Thoracic aorta (tissue), 2 donors: ENCODE data around the gene KLK11. TPM values are rescaled to one million over a fixed set of nuclear protein-coding genes. Genes with fewer than 3 reads are reported as not detected.

ENCODE experiments used
- ATAC-seq: fragments of 150-250 bp; one replicate; pipeline ENCODE4 v1.8.0; 2017; ENCODE audit warnings: low read depth; ENCODE audit not compliant: insufficient number of reproducible peaks, low FRiP score
- DNase-seq: peaks from one replicate; pipeline ENCODE4 v3.0.0-alpha.2; 2020; ENCODE audit warnings: low spot score
- H3K27ac ChIP-seq, 2 donors: fragments of 200-600 bp; sonication (generic); 1 replicate in 1 of 2; 2 replicates in 1 of 2; pipeline ENCODE4 v1.5.1; 2016; ENCODE audit warnings: mild to moderate bottlenecking in 2 of 2, moderate library complexity in 2 of 2
- H3K27me3 ChIP-seq: fragments of 200-600 bp; sonication (generic); replicated peaks from 2 replicates; pipeline ENCODE4 v1.6.0; 2016; ENCODE audit warnings: mild to moderate bottlenecking; ENCODE audit not compliant: insufficient read depth
- H3K36me3 ChIP-seq: fragments of 200-600 bp; sonication (generic); one replicate; pipeline ENCODE4 v1.5.1; 2016
- H3K4me1 ChIP-seq, 2 donors: fragments of 200-600 bp; sonication (generic); 1 replicate in 1 of 2; 2 replicates in 1 of 2; pipeline versions ENCODE4 v1.5.1 to v1.6.0; 2016; ENCODE audit warnings: low read depth in 2 of 2, mild to moderate bottlenecking in 1 of 2; ENCODE audit not compliant: control insufficient read depth in 1 of 2
- H3K4me3 ChIP-seq: fragments of 200-600 bp; sonication (generic); 2 replicates; pipeline ENCODE4 v1.5.1; 2016; ENCODE audit warnings: mild to moderate bottlenecking
- H3K9me3 ChIP-seq: fragments of 200-600 bp; sonication (generic); 2 replicates; pipeline ENCODE4 v1.5.1; 2016
- CTCF ChIP-seq: fragments of 200-600 bp; sonication (generic); IDR thresholded peaks from one replicate; pipeline ENCODE4 v1.5.1; 2019; ENCODE audit warnings: antibody characterized with exemption
- total RNA-seq, 2 donors: library from RNA; depleted of rRNA; stranded (reverse); fragments of >200 nt; gene quantifications; one replicate each; pipeline versions ENCODE4 v1.1.0 to v1.2.3, GENCODE V29; 2016

Gene KLK11
- total RNA-seq, 2 donors from 2014 or later: 0.85 TPM; not detected in 1

GRCh38 chr19:51000981-51001380 lies 25.4 kb downstream of the KLK11 start:
- Histone ChIP-seq H3K4me3 (no peak overlapping the region), H3K36me3 (no peaks in the 10 kb centered on the region), H3K27ac (no peak overlapping the region), H3K9me3 (no peaks in the 10 kb centered on the region), H3K4me1 (no peaks in the 10 kb centered on the region), H3K27me3 (no peaks in the 10 kb centered on the region)
- ATAC-seq (no peak), DNase-seq (no peak)
- no peak for TF ChIP-seq CTCF

GRCh38 chr19:51000426-51000825 lies 26.0 kb downstream of the KLK11 start:
- TF ChIP-seq CTCF: no peak
- H3K9me3 ChIP-seq: no peaks in the 10 kb centered on the region
- no peak overlapping the region for H3K27ac ChIP-seq
- H3K27me3 ChIP-seq: no peaks in the 10 kb centered on the region
- no peak for DNase-seq
- no peak overlapping the region for H3K4me3 ChIP-seq
- no peak for ATAC-seq
- no peaks in the 10 kb centered on the region for H3K36me3 ChIP-seq
- no peaks in the 10 kb centered on the region for H3K4me1 ChIP-seq

GRCh38 chr19:50998686-50999085 lies 27.7 kb downstream of the KLK11 start:
- ATAC-seq: no peak
- no peaks in the 10 kb centered on the region for H3K27me3 ChIP-seq

GRCh38 chr19:50998061-50998460 lies 28.4 kb downstream of the KLK11 start:
- Histone ChIP-seq H3K27ac (no peak overlapping the region), H3K27me3 (no peaks in the 10 kb centered on the region), H3K4me3 (no peak overlapping the region), H3K4me1 (no peaks in the 10 kb centered on the region), H3K9me3 (no peaks in the 10 kb centered on the region), H3K36me3 (no peaks in the 10 kb centered on the region)
- no peak for TF ChIP-seq CTCF
- DNase-seq (no peak), ATAC-seq (no peak)

More at GRCh38 chr19:50998686-50999085, 27.7 kb downstream of the KLK11 start:
- Histone ChIP-seq H3K9me3 (no peaks in the 10 kb centered on the region), H3K36me3 (no peaks in the 10 kb centered on the region), H3K4me3 (no peak overlapping the region), H3K4me1 (no peaks in the 10 kb centered on the region), H3K27ac (no peak overlapping the region)
- no peak for TF ChIP-seq CTCF
- DNase-seq: no peak

- no peaks in the 10 kb centered on the region for H3K4me1 ChIP-seq
- no peaks in the 10 kb centered on the region for H3K36me3 ChIP-seq
- no peak overlapping the region for H3K4me3 ChIP-seq
- no peak for TF ChIP-seq CTCF
- H3K27ac ChIP-seq: no peak overlapping the region
- no peak for DNase-seq
- no peak for ATAC-seq
- no peaks in the 10 kb centered on the region for H3K27me3 ChIP-seq
- H3K9me3 ChIP-seq: no peaks in the 10 kb centered on the region
Measured at GRCh38 chr19:50994129-50994528, 32.3 kb downstream of the KLK11 start.
